GM23338 (cell line): Measurements from ENCODE around the gene BPNT1. TPM values are rescaled to one million over a fixed set of nuclear protein-coding genes. Genes with fewer than 3 reads are reported as not detected.

ENCODE experiments used
- ATAC-seq: fragments of 200-7000 bp; cut with Tn5 transposase; 3 replicates; pipeline ENCODE4 v1.9.1; 2020
- DNase-seq: peaks from one replicate; pipeline ENCODE4 v3.0.0-alpha.2; 2015; ENCODE audit warnings: low spot score
- H2AFZ ChIP-seq: fragments of 200-600 bp; sonication (generic); 2 replicates; pipeline ENCODE4 v1.8.0; 2016; ENCODE audit warnings: antibody characterized with exemption, mild to moderate bottlenecking, moderate library complexity
- H3F3A ChIP-seq: fragments of 200-600 bp; sonication (generic); replicated peaks from 2 replicates; pipeline ENCODE4 v1.8.0; 2017; ENCODE audit warnings: antibody characterized with exemption, mixed run types, low read depth
- H3K27ac ChIP-seq: fragments of 200-600 bp; sonication (generic); 2 replicates; pipeline ENCODE4 v1.6.1; 2016; ENCODE audit warnings: low read depth
- H3K27me3 ChIP-seq: fragments of 200-600 bp; sonication (generic); 2 replicates; pipeline ENCODE4 v1.8.0; 2016; ENCODE audit warnings: mild to moderate bottlenecking, mixed run types, moderate library complexity; ENCODE audit not compliant: insufficient read depth
- H3K36me3 ChIP-seq: fragments of 200-600 bp; sonication (generic); 2 replicates; pipeline ENCODE4 v1.8.0; 2016; ENCODE audit warnings: mild to moderate bottlenecking; ENCODE audit not compliant: insufficient read depth
- H3K4me1 ChIP-seq: fragments of 200-600 bp; sonication (generic); 2 replicates; pipeline ENCODE4 v1.8.0; 2016; ENCODE audit warnings: mild to moderate bottlenecking, moderate library complexity; ENCODE audit not compliant: insufficient read depth
- H3K4me2 ChIP-seq: fragments of 200-600 bp; sonication (generic); 2 replicates; pipeline ENCODE4 v1.7.1; 2017; ENCODE audit warnings: mixed run types
- H3K4me3 ChIP-seq: fragments of 200-600 bp; sonication (generic); 2 replicates; pipeline ENCODE4 v1.6.1; 2016; ENCODE audit warnings: mixed run types
- H3K79me2 ChIP-seq: fragments of 200-600 bp; sonication (generic); replicated peaks from 2 replicates; pipeline ENCODE4 v1.8.0; 2017; ENCODE audit warnings: mild to moderate bottlenecking; ENCODE audit not compliant: insufficient read depth
- H3K9me2 ChIP-seq: fragments of 200-600 bp; sonication (generic); 2 replicates; pipeline ENCODE4 v1.8.0; 2017; ENCODE audit not compliant: insufficient read depth
- H4K20me1 ChIP-seq: fragments of 200-600 bp; sonication (generic); replicated peaks from 2 replicates; pipeline ENCODE4 v1.8.0; 2017; ENCODE audit warnings: mild to moderate bottlenecking; ENCODE audit not compliant: insufficient read depth
- H3K27ac Mint-ChIP-seq: 2 replicates; pipeline ENCODE4 v1.8.0; 2020; ENCODE audit warnings: inconsistent platforms, mild to moderate bottlenecking, moderate library complexity, mixed read lengths
- H3K27me3 Mint-ChIP-seq: 3 replicates; pipeline ENCODE4 v1.8.0; 2022; ENCODE audit warnings: low read depth, mild to moderate bottlenecking, moderate library complexity, mixed read lengths, inconsistent platforms; ENCODE audit not compliant: insufficient read depth, poor library complexity
- H3K36me3 Mint-ChIP-seq: 3 replicates; pipeline ENCODE4 v1.8.0; 2021; ENCODE audit warnings: low read depth, mild to moderate bottlenecking, inconsistent platforms, moderate library complexity, mixed read lengths
- H3K4me1 Mint-ChIP-seq: 3 replicates; pipeline ENCODE4 v1.8.0; 2020; ENCODE audit warnings: mild to moderate bottlenecking, inconsistent platforms, mixed read lengths
- H3K4me3 Mint-ChIP-seq: 3 replicates; pipeline ENCODE4 v1.8.0; 2021; ENCODE audit warnings: moderate library complexity, mild to moderate bottlenecking, inconsistent platforms, mixed read lengths
- H3K9me3 Mint-ChIP-seq: 3 replicates; pipeline ENCODE4 v1.8.0; 2020; ENCODE audit warnings: moderate library complexity, mild to moderate bottlenecking, inconsistent platforms, mixed read lengths
- EZH2phosphoT487 ChIP-seq: fragments of 200-600 bp; sonication (generic); IDR thresholded peaks from one replicate; pipeline ENCODE4 v1.8.1; 2018; ENCODE audit warnings: antibody characterized with exemption; ENCODE audit not compliant: unreplicated experiment
- STAT1 ChIP-seq: IDR thresholded peaks from one replicate; pipeline ENCODE4 v1.6.1; 2016; ENCODE audit warnings: antibody characterized with exemption; ENCODE audit not compliant: unreplicated experiment
- microRNA counts: library from miRNA; unstranded; fragments of <30 nt; microRNA quantifications from one replicate; lab custom pipeline; 2017
- microRNA-seq: library from miRNA; unstranded; fragments of <30 nt; microRNA quantifications from one replicate; pipeline ENCODE4, GENCODE V29; 2017
- polyA plus RNA-seq: library from polyadenylated mRNA; unstranded; fragments of >200 nt; fragmentation: Nextera tagmentation; extraction: Ambion mirVana; gene quantifications from 2 replicates; pipeline ENCODE4 v1.2.1, GENCODE V29; 2016
- small RNA-seq: library from RNA; depleted of rRNA; stranded (forward); fragments of <200 nt; gene quantifications from one replicate; pipeline ENCODE3, GENCODE V24; 2014; ENCODE audit warnings: low replicate concordance
- total RNA-seq: library from RNA; depleted of rRNA; stranded (reverse); fragments of >200 nt; shearing (Covaris generic); gene quantifications from 2 replicates; pipeline ENCODE4 v1.2.3, GENCODE V29; 2014; rRNA removed

BPNT1 gene
- total and polyA plus RNA-seq, 2 experiments from 2014 or later: 9.6 to 17.2 TPM

GRCh38 chr1:220011620-220012019, 78.0 kb downstream of the BPNT1 start:
- H3K27ac Mint-ChIP-seq: no peak overlapping the region

More at GRCh38 chr1:220011620-220012019, 78.0 kb downstream of the BPNT1 start:
- Histone ChIP-seq H3K4me2 (no peak overlapping the region), H4K20me1 (no peaks in the 10 kb centered on the region), H3K4me1 (no peaks in the 10 kb centered on the region), H2AFZ (no peak overlapping the region), H3K9me2 (no peaks in the 10 kb centered on the region), H3K79me2 (0 out of 2 replicates have a peak, but pooled peaks cover 3% of the 10 kb centered on the region), H3K4me3 (no peak overlapping the region), H3F3A (no peaks in the 10 kb centered on the region), H3K36me3 (peaks cover 34% of the 10 kb centered on the region; the same call in 1 of the 2 replicates), H3K27ac (no peak overlapping the region), H3K27me3 (no peaks in the 10 kb centered on the region)
- H3K27me3 Mint-ChIP-seq: peaks cover 4% of the 10 kb centered on the region
- ATAC-seq (no peak), DNase-seq (no peak)
- H3K9me3 Mint-ChIP-seq: no peaks in the 10 kb centered on the region
- no peaks in the 10 kb centered on the region for H3K4me1 Mint-ChIP-seq
- peaks cover 81% of the 10 kb centered on the region for H3K36me3 Mint-ChIP-seq
- no peak overlapping the region for H3K4me3 Mint-ChIP-seq
- TF ChIP-seq EZH2phosphoT487 (no peak), STAT1 (no peak)

MicroRNAs within 50 kb of the gene (microRNA counts, 767-probe panel; counts per million panel counts)
- microRNA hsa-miR-194-5p (lab: Ali Mortazavi, UCI): not detected
- microRNA hsa-miR-215 (lab: Ali Mortazavi, UCI): not detected

Small RNAs within 50 kb of the gene (microRNA-seq; reads per million reads assigned to microRNA genes)
- gene MIR194-1 (not detected), gene MIR215 (not detected)

Small RNAs within 50 kb of the gene (small RNA-seq; reads per million reads assigned to genes)
- not detected for gene MIR194-1
- gene MIR215: not detected

Other genes with a start within 250 kb of the BPNT1 start
- 0.47 and 1.1 TPM in 2 replicates for gene SLC30A10, start 161.2 kb downstream of the BPNT1 start, total RNA-seq
- gene SLC30A10, start 161.2 kb downstream of the BPNT1 start, polyA plus RNA-seq: 0.17 and 0.47 TPM in 2 replicates
- gene EPRS1, start 43.3 kb downstream of the BPNT1 start, total RNA-seq: 115 and 133 TPM in 2 replicates
- 140 and 158 TPM in 2 replicates for gene EPRS1, start 43.3 kb downstream of the BPNT1 start, polyA plus RNA-seq
- gene IARS2, start 4.3 kb upstream of the BPNT1 start, total RNA-seq: 74.4 and 75.6 TPM in 2 replicates
- gene IARS2, start 4.3 kb upstream of the BPNT1 start, polyA plus RNA-seq: 29.7 and 33.3 TPM in 2 replicates
- gene RAB3GAP2, start 182.7 kb upstream of the BPNT1 start, total RNA-seq: 41.6 and 44.6 TPM in 2 replicates
- gene RAB3GAP2, start 182.7 kb upstream of the BPNT1 start, polyA plus RNA-seq: 15.7 and 19.4 TPM in 2 replicates